ENCODE data around the gene S100A14. TPM values are rescaled to one million over a fixed set of nuclear protein-coding genes. Genes with fewer than 3 reads are reported as not detected.

S100A14 gene
- total and polyA plus RNA-seq, 2 of the 13 experiments (the other 11 are each of a cell fraction or from before 2014, with no cell fraction given), result 1.4 to 7.7 TPM

DNA sequence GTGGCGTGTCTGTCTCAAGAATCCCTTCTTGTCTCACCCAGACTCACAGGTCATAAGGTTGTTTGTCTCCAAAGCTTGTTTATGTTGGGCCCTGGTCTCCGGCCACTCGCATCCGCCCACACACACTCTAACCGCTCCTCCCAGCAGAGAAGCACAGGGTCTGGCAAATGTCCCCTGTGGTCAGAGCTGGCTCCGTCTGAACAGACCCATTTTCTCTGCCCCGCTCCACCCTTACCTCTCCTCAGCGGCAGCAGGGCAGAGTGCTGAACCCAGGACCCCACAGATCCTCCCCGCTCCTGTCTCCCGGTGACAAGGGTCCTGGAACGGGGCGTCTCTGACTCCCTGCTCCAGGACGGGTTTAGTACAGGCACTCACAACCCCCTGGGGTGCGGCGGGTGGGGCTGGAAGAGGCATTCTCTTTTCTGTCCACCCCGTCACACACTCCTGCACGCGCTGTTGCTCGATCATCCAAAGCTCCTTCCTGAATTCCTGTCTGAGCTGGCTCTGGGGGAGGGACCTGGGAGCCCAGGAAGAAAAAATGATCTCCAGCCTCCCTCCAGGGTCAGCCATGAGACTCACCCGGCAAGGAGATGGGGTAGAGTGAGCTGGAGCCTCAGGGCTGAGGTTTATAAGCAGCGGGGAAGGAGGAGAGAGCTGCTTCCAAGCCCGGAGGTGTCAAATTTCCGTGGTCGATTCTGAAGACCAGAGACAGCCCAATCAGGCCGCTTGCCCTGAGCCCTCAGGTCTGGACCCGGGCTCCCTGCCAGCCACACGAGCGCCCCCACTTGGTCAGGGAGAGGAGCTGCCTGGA, 11.0 kb upstream of the S100A14 start, which contains the start of gene S100A13 (continued):
- TF ChIP-seq ZNF652 (CRISPR knock-in tag; IDR thresholded peaks at IDR 0.05; ENCODE audit: borderline replicate concordance, low read depth) (no peak), CC2D1A (CRISPR knock-in tag; IDR thresholded peaks at IDR 0.05) (no peak), MEIS1 (CRISPR knock-in tag; IDR thresholded peaks at IDR 0.05; ENCODE audit: borderline replicate concordance) (no peak), ZNF777 (CRISPR knock-in tag; IDR thresholded peaks at IDR 0.05) (no peak), HOXA5 (CRISPR knock-in tag; IDR thresholded peaks at IDR 0.05) (0 out of 2 replicates have a peak, but pooled peaks have one; percentile 41), ZFP90 (CRISPR knock-in tag; IDR thresholded peaks at IDR 0.05; ENCODE audit: borderline replicate concordance) (no peak)
- TF ChIP-seq, protein P1, sequence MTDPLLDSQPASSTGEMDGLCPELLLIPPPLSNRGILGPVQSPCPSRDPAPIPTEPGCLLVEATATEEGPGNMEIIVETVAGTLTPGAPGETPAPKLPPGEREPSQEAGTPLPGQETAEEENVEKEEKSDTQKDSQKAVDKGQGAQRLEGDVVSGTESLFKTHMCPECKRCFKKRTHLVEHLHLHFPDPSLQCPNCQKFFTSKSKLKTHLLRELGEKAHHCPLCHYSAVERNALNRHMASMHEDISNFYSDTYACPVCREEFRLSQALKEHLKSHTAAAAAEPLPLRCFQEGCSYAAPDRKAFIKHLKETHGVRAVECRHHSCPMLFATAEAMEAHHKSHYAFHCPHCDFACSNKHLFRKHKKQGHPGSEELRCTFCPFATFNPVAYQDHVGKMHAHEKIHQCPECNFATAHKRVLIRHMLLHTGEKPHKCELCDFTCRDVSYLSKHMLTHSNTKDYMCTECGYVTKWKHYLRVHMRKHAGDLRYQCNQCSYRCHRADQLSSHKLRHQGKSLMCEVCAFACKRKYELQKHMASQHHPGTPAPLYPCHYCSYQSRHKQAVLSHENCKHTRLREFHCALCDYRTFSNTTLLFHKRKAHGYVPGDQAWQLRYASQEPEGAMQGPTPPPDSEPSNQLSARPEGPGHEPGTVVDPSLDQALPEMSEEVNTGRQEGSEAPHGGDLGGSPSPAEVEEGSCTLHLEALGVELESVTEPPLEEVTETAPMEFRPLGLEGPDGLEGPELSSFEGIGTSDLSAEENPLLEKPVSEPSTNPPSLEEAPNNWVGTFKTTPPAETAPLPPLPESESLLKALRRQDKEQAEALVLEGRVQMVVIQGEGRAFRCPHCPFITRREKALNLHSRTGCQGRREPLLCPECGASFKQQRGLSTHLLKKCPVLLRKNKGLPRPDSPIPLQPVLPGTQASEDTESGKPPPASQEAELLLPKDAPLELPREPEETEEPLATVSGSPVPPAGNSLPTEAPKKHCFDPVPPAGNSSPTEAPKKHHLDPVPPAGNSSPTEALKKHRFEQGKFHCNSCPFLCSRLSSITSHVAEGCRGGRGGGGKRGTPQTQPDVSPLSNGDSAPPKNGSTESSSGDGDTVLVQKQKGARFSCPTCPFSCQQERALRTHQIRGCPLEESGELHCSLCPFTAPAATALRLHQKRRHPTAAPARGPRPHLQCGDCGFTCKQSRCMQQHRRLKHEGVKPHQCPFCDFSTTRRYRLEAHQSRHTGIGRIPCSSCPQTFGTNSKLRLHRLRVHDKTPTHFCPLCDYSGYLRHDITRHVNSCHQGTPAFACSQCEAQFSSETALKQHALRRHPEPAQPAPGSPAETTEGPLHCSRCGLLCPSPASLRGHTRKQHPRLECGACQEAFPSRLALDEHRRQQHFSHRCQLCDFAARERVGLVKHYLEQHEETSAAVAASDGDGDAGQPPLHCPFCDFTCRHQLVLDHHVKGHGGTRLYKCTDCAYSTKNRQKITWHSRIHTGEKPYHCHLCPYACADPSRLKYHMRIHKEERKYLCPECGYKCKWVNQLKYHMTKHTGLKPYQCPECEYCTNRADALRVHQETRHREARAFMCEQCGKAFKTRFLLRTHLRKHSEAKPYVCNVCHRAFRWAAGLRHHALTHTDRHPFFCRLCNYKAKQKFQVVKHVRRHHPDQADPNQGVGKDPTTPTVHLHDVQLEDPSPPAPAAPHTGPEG (CRISPR knock-in tag; IDR thresholded peaks at IDR 0.05), result 0 out of 2 replicates have a peak, but pooled peaks have one; percentile 3

Measured in HepG2 (cell line).